ENCODE measurements around the gene PRR9.

PRR9 gene

GRCh38 chr1:153245466-153245865 is 28.1 kb downstream of the PRR9 start:
- no peak for DNase-seq (ENCODE audit: extremely low read depth, low read depth)
- no peak for TF ChIP-seq CTCF (IDR thresholded peaks at IDR 0.05; ENCODE audit: low read depth, low read length)

GRCh38 chr1:153246018-153246417 is 28.6 kb downstream of the PRR9 start:
- no peak for TF ChIP-seq CTCF (IDR thresholded peaks at IDR 0.05; ENCODE audit: low read depth, low read length)

GRCh38 chr1:153246825-153247224 is 29.4 kb downstream of the PRR9 start:
- no peak for TF ChIP-seq CTCF (IDR thresholded peaks at IDR 0.05; ENCODE audit: low read depth, low read length)
- no peak for DNase-seq (ENCODE audit: extremely low read depth, low read depth)

More at GRCh38 chr1:153246018-153246417, 28.6 kb downstream of the PRR9 start:
- no peak for DNase-seq (ENCODE audit: extremely low read depth, low read depth)

- no peak for DNase-seq (ENCODE audit: extremely low read depth, low read depth)
- TF ChIP-seq CTCF (IDR thresholded peaks at IDR 0.05; ENCODE audit: low read depth, low read length) = no peak
Measured at GRCh38 chr1:153248176-153248879, 30.9 kb downstream of the PRR9 start.

GRCh38 chr1:153250166-153250565 is 32.8 kb downstream of the PRR9 start:
- DNase-seq (ENCODE audit: extremely low read depth, low read depth) = no peak
- TF ChIP-seq CTCF (IDR thresholded peaks at IDR 0.05; ENCODE audit: low read depth, low read length) = no peak

- no peak for DNase-seq (ENCODE audit: extremely low read depth, low read depth)
- TF ChIP-seq CTCF (IDR thresholded peaks at IDR 0.05; ENCODE audit: low read depth, low read length) = no peak
Measured at GRCh38 chr1:153251087-153251486, 33.7 kb downstream of the PRR9 start.

GRCh38 chr1:153251562-153251961 is 34.2 kb downstream of the PRR9 start:
- DNase-seq (ENCODE audit: extremely low read depth, low read depth) = no peak
- no peak for TF ChIP-seq CTCF (IDR thresholded peaks at IDR 0.05; ENCODE audit: low read depth, low read length)

Data from AG09319 (cell line).